SJSA1 (cell line): ENCODE data around the gene ARHGEF4. TPM values are rescaled to one million over a fixed set of nuclear protein-coding genes. Genes with fewer than 3 reads are reported as not detected.

ENCODE experiments used
- DNase-seq, 2 experiments: peaks; one replicate each; pipeline ENCODE4 v3.0.0-alpha.2; 2015 to 2020; ENCODE audit warnings: low spot score in 2 of 2, low read depth in 1 of 2
- H3K27ac ChIP-seq: fragments of 250-450 bp; sonication (Bioruptor Pico); 2 replicates; pipeline ENCODE4 v1.5.1; 2020; ENCODE audit warnings: mild to moderate bottlenecking, moderate library complexity
- H3K27me3 ChIP-seq: fragments of 250-450 bp; sonication (Bioruptor Pico); replicated peaks from 2 replicates; pipeline ENCODE4 v1.5.1; 2020; ENCODE audit warnings: mild to moderate bottlenecking, moderate library complexity
- H3K36me3 ChIP-seq: fragments of 250-450 bp; sonication (Bioruptor Pico); 2 replicates; pipeline ENCODE4 v1.5.1; 2020; ENCODE audit warnings: mild to moderate bottlenecking
- H3K4me1 ChIP-seq: fragments of 250-450 bp; sonication (Bioruptor Pico); replicated peaks from 2 replicates; pipeline ENCODE4 v1.6.1; 2021; ENCODE audit warnings: mild to moderate bottlenecking
- H3K4me3 ChIP-seq: fragments of 250-450 bp; sonication (Bioruptor Pico); 2 replicates; pipeline ENCODE4 v1.5.1; 2020; ENCODE audit warnings: mild to moderate bottlenecking
- H3K9me3 ChIP-seq: fragments of 250-450 bp; sonication (Bioruptor Pico); replicated peaks from 2 replicates; pipeline ENCODE4 v1.5.1; 2020; ENCODE audit warnings: mild to moderate bottlenecking
- total RNA-seq: library from RNA; depleted of rRNA; stranded (reverse); fragments of >200 nt; shearing (Covaris generic); gene quantifications from 2 replicates; pipeline ENCODE4 v1.2.3, GENCODE V29; 2014

The ARHGEF4 gene
- total RNA-seq, 1 experiment from 2014 or later: 3.9 TPM

GRCh38 chr2:130806370-130806769 is 30.3 kb upstream of the ARHGEF4 start:
- no peaks in the 10 kb centered on the region for H3K4me1 ChIP-seq
- H3K27me3 ChIP-seq: peaks cover 2% of the 10 kb centered on the region; the same call in 1 of the 2 replicates
- H3K9me3 ChIP-seq: no peaks in the 10 kb centered on the region
- H3K4me3 ChIP-seq: no peak overlapping the region
- H3K36me3 ChIP-seq: no peaks in the 10 kb centered on the region
- DNase-seq: no peak
- no peak overlapping the region for H3K27ac ChIP-seq

GRCh38 chr2:130807659-130808385 is 28.9 kb upstream of the ARHGEF4 start:
- H3K9me3 ChIP-seq: no peaks in the 10 kb centered on the region
- no peaks in the 10 kb centered on the region for H3K4me1 ChIP-seq
- H3K27ac ChIP-seq: no peak overlapping the region
- H3K36me3 ChIP-seq: no peaks in the 10 kb centered on the region
- no peak overlapping the region for H3K4me3 ChIP-seq
- DNase-seq: no peak
- H3K27me3 ChIP-seq: peaks cover 8% of the 10 kb centered on the region; the same call in 1 of the 2 replicates

GRCh38 chr2:130808482-130809268 is 28.0 kb upstream of the ARHGEF4 start:
- Histone ChIP-seq H3K4me1 (no peaks in the 10 kb centered on the region), H3K36me3 (no peaks in the 10 kb centered on the region), H3K9me3 (no peaks in the 10 kb centered on the region), H3K27me3 (peaks cover 8% of the 10 kb centered on the region; the same call in 1 of the 2 replicates), H3K4me3 (no peak overlapping the region), H3K27ac (no peak overlapping the region)
- DNase-seq: no peak

GRCh38 chr2:130810490-130810889 is 26.2 kb upstream of the ARHGEF4 start:
- peaks cover 8% of the 10 kb centered on the region; the same call in 1 of the 2 replicates for H3K27me3 ChIP-seq
- H3K4me1 ChIP-seq: no peaks in the 10 kb centered on the region

GRCh38 chr2:130813722-130814121 is 23.0 kb upstream of the ARHGEF4 start:
- H3K36me3 ChIP-seq: no peaks in the 10 kb centered on the region
- H3K9me3 ChIP-seq: no peaks in the 10 kb centered on the region
- no peak overlapping the region for H3K27ac ChIP-seq
- no peak for DNase-seq
- no peaks in the 10 kb centered on the region for H3K4me1 ChIP-seq
- no peak overlapping the region for H3K4me3 ChIP-seq
- peaks cover 8% of the 10 kb centered on the region; the same call in 1 of the 2 replicates for H3K27me3 ChIP-seq

More at GRCh38 chr2:130810490-130810889, 26.2 kb upstream of the ARHGEF4 start:
- no peak for DNase-seq
- H3K27ac ChIP-seq: no peak overlapping the region
- H3K9me3 ChIP-seq: no peaks in the 10 kb centered on the region
- H3K36me3 ChIP-seq: no peaks in the 10 kb centered on the region
- H3K4me3 ChIP-seq: no peak overlapping the region

GRCh38 chr2:130814931-130815680 is 21.6 kb upstream of the ARHGEF4 start:
- no peaks in the 10 kb centered on the region for H3K36me3 ChIP-seq
- no peaks in the 10 kb centered on the region for H3K9me3 ChIP-seq
- peaks cover 8% of the 10 kb centered on the region; the same call in 1 of the 2 replicates for H3K27me3 ChIP-seq
- no peak overlapping the region for H3K4me3 ChIP-seq
- H3K27ac ChIP-seq: no peak overlapping the region
- H3K4me1 ChIP-seq: no peaks in the 10 kb centered on the region
- no peak for DNase-seq

- Histone ChIP-seq H3K4me1 (peaks cover 5% of the 10 kb centered on the region), H3K9me3 (no peaks in the 10 kb centered on the region), H3K36me3 (no peaks in the 10 kb centered on the region), H3K27me3 (no peaks in the 10 kb centered on the region), H3K4me3 (no peak overlapping the region), H3K27ac (no peak overlapping the region)
- no peak for DNase-seq
Measured at GRCh38 chr2:130818809-130819208, 17.9 kb upstream of the ARHGEF4 start.

- H3K36me3 ChIP-seq: no peaks in the 10 kb centered on the region
- H3K4me3 ChIP-seq: no peak overlapping the region
- H3K9me3 ChIP-seq: no peaks in the 10 kb centered on the region
- H3K4me1 ChIP-seq: peaks cover 10% of the 10 kb centered on the region
- H3K27ac ChIP-seq: no peak overlapping the region
- H3K27me3 ChIP-seq: no peaks in the 10 kb centered on the region
- DNase-seq: peak in 1 of 2 experiments; percentile 38
Measured at GRCh38 chr2:130819226-130819607, 17.5 kb upstream of the ARHGEF4 start.

GRCh38 chr2:130819608-130820278 is 17.0 kb upstream of the ARHGEF4 start:
- peaks cover 13% of the 10 kb centered on the region for H3K4me1 ChIP-seq
- DNase-seq: no peak
- no peaks in the 10 kb centered on the region for H3K36me3 ChIP-seq
- no peaks in the 10 kb centered on the region for H3K9me3 ChIP-seq
- H3K4me3 ChIP-seq: no peak overlapping the region
- no peak overlapping the region for H3K27ac ChIP-seq
- H3K27me3 ChIP-seq: no peaks in the 10 kb centered on the region

- no peaks in the 10 kb centered on the region for H3K9me3 ChIP-seq
- no peak overlapping the region for H3K27ac ChIP-seq
- DNase-seq: peak in 1 of 2 experiments; percentile 38
- no peaks in the 10 kb centered on the region for H3K27me3 ChIP-seq
- no peak overlapping the region for H3K4me3 ChIP-seq
- H3K36me3 ChIP-seq: no peaks in the 10 kb centered on the region
- H3K4me1 ChIP-seq: peaks cover 19% of the 10 kb centered on the region
Measured at GRCh38 chr2:130820279-130820861, 16.3 kb upstream of the ARHGEF4 start.

- no peak overlapping the region for H3K4me3 ChIP-seq
- DNase-seq: no peak
- no peaks in the 10 kb centered on the region for H3K27me3 ChIP-seq
- H3K36me3 ChIP-seq: no peaks in the 10 kb centered on the region
- H3K4me1 ChIP-seq: peaks cover 23% of the 10 kb centered on the region
- H3K27ac ChIP-seq: no peak overlapping the region
- H3K9me3 ChIP-seq: no peaks in the 10 kb centered on the region
Measured at GRCh38 chr2:130821867-130822266, 14.8 kb upstream of the ARHGEF4 start.

- peak in 1 of 2 experiments; percentile 33 for DNase-seq
- Histone ChIP-seq H3K36me3 (no peaks in the 10 kb centered on the region), H3K4me1 (peaks cover 32% of the 10 kb centered on the region), H3K9me3 (no peaks in the 10 kb centered on the region), H3K27me3 (no peaks in the 10 kb centered on the region), H3K4me3 (no peak overlapping the region), H3K27ac (no peak overlapping the region)
Measured at GRCh38 chr2:130822766-130823165, 13.9 kb upstream of the ARHGEF4 start.
